Measurements from ENCODE around the gene LHFPL6. TPM values are rescaled to one million over a fixed set of nuclear protein-coding genes. Genes with fewer than 3 reads are reported as not detected.

The LHFPL6 gene
- total RNA-seq, 1 experiment from 2014 or later, result 76.3 TPM

- Histone ChIP-seq H3K4me3 (no peak overlapping the region), H3K36me3 (no peaks in the 10 kb centered on the region; the same call in 1 of the 2 replicates), H3K27ac (no peak overlapping the region), H3K9me3 (replicated peaks) (no peaks in the 10 kb centered on the region), H3K4me1 (replicated peaks) (peaks cover 9% of the 10 kb centered on the region), H3K27me3 (replicated peaks) (no peaks in the 10 kb centered on the region)
- no peak for DNase-seq (ENCODE audit: low read depth in 1 of 2, low spot score in 2 of 2)
Measured at GRCh38 chr13:39401756-39402155, 201.2 kb downstream of the LHFPL6 start.

DNA sequence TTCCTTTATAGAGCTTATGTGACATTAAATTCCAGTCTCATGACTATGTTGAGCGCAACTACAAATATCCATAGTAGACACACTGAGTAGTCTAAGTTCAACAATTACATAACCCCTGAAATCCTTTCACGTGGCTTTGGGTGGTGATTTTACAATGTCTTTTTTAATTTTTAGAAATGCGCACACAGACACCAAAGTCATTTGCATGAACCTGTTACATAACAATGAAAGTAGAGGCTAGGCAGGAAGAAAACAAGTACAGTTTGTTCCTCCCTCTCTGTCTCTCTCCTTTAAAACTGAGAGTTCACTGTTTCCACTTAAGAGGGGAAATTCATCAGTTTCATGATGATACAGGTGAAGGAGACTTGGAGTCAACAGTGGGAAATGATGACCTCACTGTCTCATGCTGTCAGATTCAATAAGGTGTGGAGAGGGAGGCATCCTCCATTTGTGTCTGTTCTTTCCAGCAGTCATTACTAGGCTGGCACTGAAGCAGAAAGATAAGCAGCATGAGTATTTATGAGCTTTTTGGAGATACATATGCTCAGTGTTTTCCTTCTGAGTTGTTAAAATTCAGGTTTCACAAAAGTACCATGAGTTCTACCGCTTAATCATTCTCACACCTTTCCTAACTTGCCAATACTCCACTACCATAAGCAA, 201.8 kb downstream of the LHFPL6 start:
- no peaks in the 10 kb centered on the region for H3K27me3 ChIP-seq (replicated peaks)
- H3K9me3 ChIP-seq (replicated peaks), result no peaks in the 10 kb centered on the region
- no peak overlapping the region for H3K27ac ChIP-seq
- DNase-seq (ENCODE audit: low read depth in 1 of 2, low spot score in 2 of 2), result no peak
- H3K36me3 ChIP-seq, result no peaks in the 10 kb centered on the region; the same call in 1 of the 2 replicates
- no peak overlapping the region for H3K4me3 ChIP-seq
- H3K4me1 ChIP-seq (replicated peaks), result peaks cover 9% of the 10 kb centered on the region

- no peaks in the 10 kb centered on the region for H3K9me3 ChIP-seq (replicated peaks)
- H3K27ac ChIP-seq, result no peak overlapping the region
- H3K4me1 ChIP-seq (replicated peaks), result no peaks in the 10 kb centered on the region
- no peak for DNase-seq (ENCODE audit: low read depth in 1 of 2, low spot score in 2 of 2)
- H3K27me3 ChIP-seq (replicated peaks), result no peaks in the 10 kb centered on the region
- H3K4me3 ChIP-seq, result no peak overlapping the region
- H3K36me3 ChIP-seq, result no peaks in the 10 kb centered on the region; the same call in 1 of the 2 replicates
Measured at GRCh38 chr13:39399102-39399501, 203.9 kb downstream of the LHFPL6 start.

GRCh38 chr13:39397896-39398265, 205.1 kb downstream of the LHFPL6 start:
- Histone ChIP-seq H3K27ac (no peak overlapping the region), H3K9me3 (replicated peaks) (no peaks in the 10 kb centered on the region), H3K4me3 (no peak overlapping the region), H3K36me3 (no peaks in the 10 kb centered on the region), H3K4me1 (replicated peaks) (no peaks in the 10 kb centered on the region), H3K27me3 (replicated peaks) (no peaks in the 10 kb centered on the region)
- no peak for DNase-seq (ENCODE audit: low read depth in 1 of 2, low spot score in 2 of 2)

DNA sequence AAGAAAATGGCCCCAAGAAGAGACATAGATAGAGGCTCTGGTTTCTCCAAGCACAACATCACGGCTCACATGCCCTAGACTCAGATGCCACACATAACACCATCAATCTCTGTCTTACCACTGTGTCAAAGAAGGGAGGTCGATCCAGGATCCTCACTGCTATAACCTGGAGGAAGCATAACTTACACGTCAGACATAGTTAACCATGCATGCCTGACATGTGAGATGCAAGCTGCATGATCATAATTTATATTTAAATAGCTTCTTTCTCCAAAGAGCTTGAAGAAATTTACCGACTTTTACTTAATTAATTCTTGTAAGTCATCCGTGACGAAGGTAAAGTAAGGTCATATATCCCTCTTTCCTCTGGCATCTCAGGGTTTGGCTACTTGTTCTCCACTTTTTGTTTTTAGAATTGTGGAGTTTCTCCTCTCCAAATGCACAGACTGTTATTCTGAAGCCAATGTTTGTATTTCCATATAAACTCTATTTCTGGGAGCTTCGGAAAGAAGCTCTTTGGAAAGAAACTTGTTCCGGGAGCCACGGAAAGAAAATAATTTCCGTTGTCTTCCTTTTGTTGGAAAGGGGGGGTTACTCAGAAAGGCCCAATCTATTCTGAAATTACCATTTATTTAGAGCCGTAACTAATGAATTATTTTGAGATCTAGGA, 205.6 kb downstream of the LHFPL6 start:
- no peak for DNase-seq (ENCODE audit: low read depth in 1 of 2, low spot score in 2 of 2)
- Histone ChIP-seq H3K4me3 (no peak overlapping the region), H3K4me1 (replicated peaks) (no peaks in the 10 kb centered on the region), H3K27ac (no peak overlapping the region), H3K36me3 (no peaks in the 10 kb centered on the region), H3K27me3 (replicated peaks) (no peaks in the 10 kb centered on the region), H3K9me3 (replicated peaks) (no peaks in the 10 kb centered on the region)

DNA sequence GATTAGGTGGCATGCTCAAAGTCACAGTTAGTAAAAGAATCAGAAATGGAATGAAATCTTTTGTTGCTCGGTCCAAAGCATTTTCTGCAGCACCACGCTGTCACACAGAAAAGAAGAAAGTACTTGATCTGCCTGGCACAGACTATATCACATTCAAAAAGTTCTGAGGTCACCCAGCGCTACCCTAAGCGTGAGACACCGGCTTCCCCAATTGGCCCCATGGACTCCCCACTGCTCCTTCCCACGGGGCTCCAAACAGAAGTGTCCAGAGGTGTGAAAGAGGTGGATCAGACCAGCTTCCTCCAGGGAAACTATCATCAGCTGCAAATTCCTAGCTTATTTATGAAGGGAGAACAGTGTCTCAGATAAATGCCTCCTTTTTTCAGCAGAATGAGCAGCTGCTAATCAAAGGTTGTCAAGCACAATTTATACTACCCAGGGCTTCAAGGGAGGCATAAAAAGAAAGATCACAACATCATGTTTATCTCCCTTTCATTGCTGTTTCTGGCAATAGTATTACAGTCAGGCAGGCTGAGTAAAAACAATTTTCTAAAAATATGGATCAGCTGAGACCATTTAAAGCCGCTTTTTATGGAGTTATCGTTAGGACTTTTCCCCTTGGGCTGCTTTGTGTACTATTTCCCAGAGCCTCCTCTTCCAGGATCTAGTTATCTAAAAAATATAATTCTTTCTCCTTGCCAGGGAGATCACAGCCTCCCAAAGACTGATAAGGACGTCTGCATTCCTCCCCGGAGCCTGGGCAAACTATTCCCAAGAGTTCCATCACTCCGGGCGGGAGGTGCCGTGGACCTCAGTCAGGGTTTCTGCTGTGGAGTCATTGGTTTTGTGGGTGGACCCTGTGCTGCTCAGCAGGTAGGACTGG, 208.0 kb downstream of the LHFPL6 start:
- DNase-seq (ENCODE audit: low read depth in 1 of 2, low spot score in 2 of 2), result no peak
- H3K9me3 ChIP-seq (replicated peaks), result no peaks in the 10 kb centered on the region

GRCh38 chr13:39391761-39392160, 211.2 kb downstream of the LHFPL6 start:
- Histone ChIP-seq H3K36me3 (no peaks in the 10 kb centered on the region), H3K9me3 (replicated peaks) (no peaks in the 10 kb centered on the region), H3K4me3 (no peak overlapping the region), H3K27ac (no peak overlapping the region), H3K27me3 (replicated peaks) (no peaks in the 10 kb centered on the region), H3K4me1 (replicated peaks) (no peaks in the 10 kb centered on the region)
- no peak for DNase-seq (ENCODE audit: low read depth in 1 of 2, low spot score in 2 of 2)

More for the DNA sequence above, 208.0 kb downstream of the LHFPL6 start:
- H3K4me3 ChIP-seq, result no peak overlapping the region
- no peaks in the 10 kb centered on the region for H3K27me3 ChIP-seq (replicated peaks)
- no peaks in the 10 kb centered on the region for H3K4me1 ChIP-seq (replicated peaks)
- H3K36me3 ChIP-seq, result no peaks in the 10 kb centered on the region
- H3K27ac ChIP-seq, result no peak overlapping the region

DNA sequence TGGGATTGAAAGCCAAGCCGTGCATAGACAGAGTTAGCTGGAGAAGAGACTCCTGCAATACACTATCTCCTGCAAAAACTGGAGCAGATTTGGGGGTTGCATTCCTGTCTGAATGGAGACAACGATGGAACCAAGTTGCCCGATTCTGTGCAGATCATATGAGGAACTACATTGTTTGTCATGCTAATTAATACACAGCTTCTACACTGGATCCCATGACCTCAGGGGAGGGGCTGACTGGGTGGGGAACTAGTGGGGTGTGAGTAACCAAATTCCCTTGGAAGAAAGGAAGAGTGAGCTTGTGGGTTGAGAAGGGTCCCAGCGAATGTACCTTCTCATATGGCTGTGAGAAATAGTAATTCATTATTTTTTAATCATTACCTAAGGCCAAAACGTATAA, 214.0 kb downstream of the LHFPL6 start:
- Histone ChIP-seq H3K36me3 (no peaks in the 10 kb centered on the region), H3K27ac (no peak overlapping the region), H3K27me3 (replicated peaks) (no peaks in the 10 kb centered on the region), H3K9me3 (replicated peaks) (no peaks in the 10 kb centered on the region), H3K4me3 (no peak overlapping the region), H3K4me1 (replicated peaks) (peaks cover 13% of the 10 kb centered on the region)
- DNase-seq (ENCODE audit: low read depth in 1 of 2, low spot score in 2 of 2), result no peak

DNA sequence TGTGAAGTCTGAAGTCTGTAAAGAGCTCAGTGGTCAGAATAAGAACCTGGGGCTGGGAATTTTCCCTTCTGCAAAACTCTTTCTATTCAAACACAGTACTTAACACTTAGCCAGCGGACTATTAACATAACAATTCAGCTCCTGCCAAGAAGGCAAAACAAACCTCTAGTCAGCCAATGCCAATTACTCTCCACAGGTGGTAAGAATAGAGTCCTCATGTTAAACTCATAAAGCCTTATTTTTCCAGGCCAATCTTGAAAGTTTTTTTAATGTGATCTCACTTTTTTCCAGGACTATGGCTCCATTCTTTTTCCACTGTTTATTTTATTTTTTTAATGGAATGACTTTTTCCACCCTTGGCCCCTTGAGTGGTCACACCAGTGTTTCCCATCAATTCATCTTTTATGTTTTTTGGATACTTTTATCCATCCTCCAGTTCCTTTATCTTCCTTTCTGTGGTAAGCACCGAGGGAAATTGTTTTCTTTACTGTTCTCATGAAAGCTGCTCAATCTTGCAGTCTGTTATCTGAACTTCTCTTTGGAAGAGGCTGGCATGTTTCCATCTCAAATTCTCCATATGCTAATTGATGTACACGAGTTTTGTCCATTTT, 217.3 kb downstream of the LHFPL6 start:
- Histone ChIP-seq H3K4me3 (no peak overlapping the region), H3K27ac (no peak overlapping the region), H3K36me3 (no peaks in the 10 kb centered on the region), H3K4me1 (replicated peaks) (peaks cover 13% of the 10 kb centered on the region), H3K27me3 (replicated peaks) (no peaks in the 10 kb centered on the region), H3K9me3 (replicated peaks) (no peaks in the 10 kb centered on the region)
- peak in 1 of 2 experiments; percentile 24 for DNase-seq (ENCODE audit: low read depth in 1 of 2, low spot score in 2 of 2)

DNA sequence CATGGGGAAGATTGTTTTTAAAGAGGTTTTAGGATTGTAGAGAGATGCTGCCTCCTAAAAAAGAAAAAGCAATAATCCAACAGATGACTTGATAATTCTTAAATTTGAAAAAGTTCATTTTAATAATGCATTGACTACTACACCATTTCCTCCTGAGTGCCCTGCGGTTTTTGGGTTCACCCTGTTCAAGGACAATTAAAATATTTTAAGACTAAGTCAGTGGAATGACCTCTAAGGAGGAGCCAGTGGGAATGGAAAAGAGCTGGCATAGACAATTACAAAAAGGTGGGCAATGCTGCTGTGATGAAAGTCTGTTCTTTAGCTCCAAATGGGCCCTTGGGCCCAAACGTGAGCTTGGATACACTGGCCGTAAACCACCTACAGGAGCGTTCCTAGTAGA, 217.8 kb downstream of the LHFPL6 start:
- H3K27me3 ChIP-seq (replicated peaks), result no peaks in the 10 kb centered on the region
- DNase-seq (ENCODE audit: low read depth in 1 of 2, low spot score in 2 of 2), result no peak
- H3K4me3 ChIP-seq, result no peak overlapping the region
- no peaks in the 10 kb centered on the region for H3K36me3 ChIP-seq
- no peaks in the 10 kb centered on the region for H3K9me3 ChIP-seq (replicated peaks)
- no peak overlapping the region for H3K27ac ChIP-seq
- H3K4me1 ChIP-seq (replicated peaks), result peaks cover 13% of the 10 kb centered on the region

- Histone ChIP-seq H3K27ac (no peak overlapping the region), H3K36me3 (no peaks in the 10 kb centered on the region), H3K4me1 (replicated peaks) (peaks cover 12% of the 10 kb centered on the region), H3K9me3 (replicated peaks) (no peaks in the 10 kb centered on the region), H3K4me3 (no peak overlapping the region), H3K27me3 (replicated peaks) (no peaks in the 10 kb centered on the region)
- DNase-seq (ENCODE audit: low read depth in 1 of 2, low spot score in 2 of 2), result no peak
Measured at GRCh38 chr13:39381456-39381855, 221.5 kb downstream of the LHFPL6 start.

- no peak overlapping the region for H3K4me3 ChIP-seq
- no peaks in the 10 kb centered on the region for H3K4me1 ChIP-seq (replicated peaks)
- DNase-seq (ENCODE audit: low read depth in 1 of 2, low spot score in 2 of 2), result no peak
- no peaks in the 10 kb centered on the region for H3K36me3 ChIP-seq
- H3K9me3 ChIP-seq (replicated peaks), result no peaks in the 10 kb centered on the region
- no peaks in the 10 kb centered on the region for H3K27me3 ChIP-seq (replicated peaks)
- H3K27ac ChIP-seq, result no peak overlapping the region
Measured at GRCh38 chr13:39379667-39380655, 223.0 kb downstream of the LHFPL6 start.

DNA sequence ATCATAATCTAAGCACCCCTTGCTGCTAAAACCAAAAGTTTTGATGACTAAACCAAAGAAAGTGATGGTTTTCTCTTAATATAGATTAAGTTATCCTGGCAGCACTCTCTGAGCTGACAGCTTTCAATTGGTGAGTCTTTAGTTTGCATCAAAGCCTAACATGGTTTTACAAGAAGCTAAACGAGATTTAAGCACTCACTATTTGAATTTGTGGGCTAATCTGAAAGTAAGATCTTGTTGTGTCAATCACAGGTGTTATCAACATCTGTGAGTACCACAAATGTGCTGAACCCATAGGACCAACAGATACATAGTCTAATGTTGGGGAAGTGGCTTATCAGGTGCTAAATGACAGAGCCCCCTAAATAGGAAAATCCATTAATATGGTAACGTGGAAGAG, 223.9 kb downstream of the LHFPL6 start:
- Histone ChIP-seq H3K36me3 (no peaks in the 10 kb centered on the region), H3K4me3 (no peak overlapping the region), H3K9me3 (replicated peaks) (no peaks in the 10 kb centered on the region), H3K4me1 (replicated peaks) (no peaks in the 10 kb centered on the region), H3K27ac (no peak overlapping the region), H3K27me3 (replicated peaks) (no peaks in the 10 kb centered on the region)
- no peak for DNase-seq (ENCODE audit: low read depth in 1 of 2, low spot score in 2 of 2)

Data from SJSA1 (cell line).